ENCODE measurements around the gene PLCH1.

The PLCH1 gene

GRCh38 chr3:155778462-155778861 is 33.6 kb upstream of the PLCH1 start:
- no peak for DNase-seq (ENCODE audit: insufficient read length, low spot score)
- FAIRE-seq, result no peak
- TF ChIP-seq PAX5 (IDR thresholded peaks at IDR 0.05; ENCODE audit: insufficient read depth, low read length, severe bottlenecking) (no peak), POU2F2 (IDR thresholded peaks at IDR 0.05; ENCODE audit: low read depth, low read length) (no peak), POLR2A (IDR thresholded peaks at IDR 0.05; ENCODE audit: low read depth, low read length) (no peak), POLR2AphosphoS5 (IDR thresholded peaks at IDR 0.05; ENCODE audit: low read depth, low read length) (no peak), TAF1 (IDR thresholded peaks at IDR 0.05; ENCODE audit: low read depth, low read length) (no peak), SPI1 (IDR thresholded peaks at IDR 0.05; ENCODE audit: low read depth, low read length) (no peak)

- DNase-seq (ENCODE audit: insufficient read length, low spot score) (no peak), FAIRE-seq (no peak)
- no peak for TF ChIP-seq POU2F2 (IDR thresholded peaks at IDR 0.05; ENCODE audit: low read depth, low read length)
- no peak for TF ChIP-seq SPI1 (IDR thresholded peaks at IDR 0.05; ENCODE audit: low read depth, low read length)
- no peak for TF ChIP-seq POLR2A (IDR thresholded peaks at IDR 0.05; ENCODE audit: low read depth, low read length)
- no peak for TF ChIP-seq POLR2AphosphoS5 (IDR thresholded peaks at IDR 0.05; ENCODE audit: low read depth, low read length)
Measured at GRCh38 chr3:155772801-155773200, 27.9 kb upstream of the PLCH1 start.

DNA sequence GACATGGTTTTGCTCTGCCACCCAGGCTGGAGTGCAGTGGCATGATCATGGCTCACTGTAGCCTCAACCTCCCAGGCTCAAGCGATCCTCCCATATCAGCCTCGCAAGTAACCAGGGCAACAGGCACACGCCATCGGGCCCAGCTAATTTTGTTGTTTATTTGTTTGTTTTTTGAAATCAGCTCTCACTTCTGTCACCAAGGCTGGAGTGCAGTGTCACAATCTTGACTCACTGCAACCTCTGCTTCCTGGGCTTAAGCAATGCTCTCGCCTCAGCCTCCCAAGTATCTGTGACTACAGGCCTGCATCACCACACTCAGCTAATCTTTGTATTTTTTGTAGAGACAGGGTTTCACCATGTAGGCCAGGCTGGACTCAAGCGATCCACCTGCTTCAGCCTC is 26.3 kb upstream of the PLCH1 start:
- FAIRE-seq, result no peak
- no peak for TF ChIP-seq PAX5 (IDR thresholded peaks at IDR 0.05; ENCODE audit: insufficient read depth, low read length, severe bottlenecking)
- TF ChIP-seq POLR2AphosphoS5 (IDR thresholded peaks at IDR 0.05; ENCODE audit: low read depth, low read length), result no peak
- no peak for TF ChIP-seq POU2F2 (IDR thresholded peaks at IDR 0.05; ENCODE audit: low read depth, low read length)
- no peak for TF ChIP-seq TAF1 (IDR thresholded peaks at IDR 0.05; ENCODE audit: low read depth, low read length)
- TF ChIP-seq POLR2A (IDR thresholded peaks at IDR 0.05; ENCODE audit: low read depth, low read length), result no peak
- no peak for TF ChIP-seq SPI1 (IDR thresholded peaks at IDR 0.05; ENCODE audit: low read depth, low read length)
- no peak for DNase-seq (ENCODE audit: insufficient read length, low spot score)

DNA sequence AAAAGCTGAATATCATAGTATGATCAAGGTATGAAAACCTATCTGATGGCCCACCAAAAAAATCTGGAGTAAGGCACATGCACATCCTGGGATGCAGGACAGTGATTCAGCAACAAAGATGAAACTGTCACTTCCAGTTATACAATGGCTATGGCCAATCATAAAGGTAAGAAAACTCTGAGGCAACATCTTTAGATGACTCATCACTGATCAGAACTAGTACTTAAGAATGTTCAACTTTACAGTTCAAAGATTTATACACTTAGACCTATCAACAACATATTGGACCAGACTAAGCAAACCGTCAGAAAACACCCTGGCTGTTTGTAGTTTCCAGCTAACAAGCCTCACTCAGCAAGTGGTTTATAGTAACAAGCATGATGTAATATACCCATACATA is 21.3 kb upstream of the PLCH1 start:
- DNase-seq (ENCODE audit: insufficient read length, low spot score) (no peak), FAIRE-seq (no peak)
- TF ChIP-seq POLR2AphosphoS5 (IDR thresholded peaks at IDR 0.05; ENCODE audit: low read depth, low read length), result no peak
- no peak for TF ChIP-seq PAX5 (IDR thresholded peaks at IDR 0.05; ENCODE audit: insufficient read depth, low read length, severe bottlenecking)
- TF ChIP-seq POLR2A (IDR thresholded peaks at IDR 0.05; ENCODE audit: low read depth, low read length), result no peak
- TF ChIP-seq SPI1 (IDR thresholded peaks at IDR 0.05; ENCODE audit: low read depth, low read length), result no peak
- no peak for TF ChIP-seq POU2F2 (IDR thresholded peaks at IDR 0.05; ENCODE audit: low read depth, low read length)
- TF ChIP-seq TAF1 (IDR thresholded peaks at IDR 0.05; ENCODE audit: low read depth, low read length), result no peak

GRCh38 chr3:155763870-155764463 is 19.1 kb upstream of the PLCH1 start:
- no peak for FAIRE-seq
- peak; percentile 68 for TF ChIP-seq SPI1 (IDR thresholded peaks at IDR 0.05; ENCODE audit: low read depth, low read length)
- TF ChIP-seq TAF1 (IDR thresholded peaks at IDR 0.05; ENCODE audit: low read depth, low read length), result no peak
- TF ChIP-seq PAX5 (IDR thresholded peaks at IDR 0.05; ENCODE audit: insufficient read depth, low read length, severe bottlenecking), result no peak
- TF ChIP-seq POLR2A (IDR thresholded peaks at IDR 0.05; ENCODE audit: low read depth, low read length), result no peak
- no peak for DNase-seq (ENCODE audit: insufficient read length, low spot score)

DNA sequence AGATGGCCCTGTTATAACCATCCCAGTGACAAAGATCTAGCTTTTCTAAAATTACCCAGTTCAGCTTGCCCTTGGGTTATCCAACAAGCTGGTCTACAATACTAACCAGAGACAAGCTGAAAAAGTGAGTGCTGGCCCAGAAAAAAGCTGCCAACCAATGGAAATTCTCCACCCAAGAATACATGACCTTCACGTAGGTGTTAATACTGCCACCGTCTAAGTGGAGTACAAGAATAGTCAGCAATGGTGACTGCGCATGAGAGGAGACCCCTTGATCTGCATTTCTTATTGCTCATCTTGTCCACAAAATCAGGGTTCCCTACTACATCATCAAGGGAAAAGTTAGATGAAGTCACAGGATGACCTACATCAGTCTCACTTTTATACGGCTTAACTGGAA is 15.8 kb upstream of the PLCH1 start:
- FAIRE-seq (no peak), DNase-seq (ENCODE audit: insufficient read length, low spot score) (no peak)
- TF ChIP-seq POU2F2 (IDR thresholded peaks at IDR 0.05; ENCODE audit: low read depth, low read length), result no peak
- no peak for TF ChIP-seq POLR2A (IDR thresholded peaks at IDR 0.05; ENCODE audit: low read depth, low read length)
- no peak for TF ChIP-seq POLR2AphosphoS5 (IDR thresholded peaks at IDR 0.05; ENCODE audit: low read depth, low read length)
- no peak for TF ChIP-seq PAX5 (IDR thresholded peaks at IDR 0.05; ENCODE audit: insufficient read depth, low read length, severe bottlenecking)

DNA sequence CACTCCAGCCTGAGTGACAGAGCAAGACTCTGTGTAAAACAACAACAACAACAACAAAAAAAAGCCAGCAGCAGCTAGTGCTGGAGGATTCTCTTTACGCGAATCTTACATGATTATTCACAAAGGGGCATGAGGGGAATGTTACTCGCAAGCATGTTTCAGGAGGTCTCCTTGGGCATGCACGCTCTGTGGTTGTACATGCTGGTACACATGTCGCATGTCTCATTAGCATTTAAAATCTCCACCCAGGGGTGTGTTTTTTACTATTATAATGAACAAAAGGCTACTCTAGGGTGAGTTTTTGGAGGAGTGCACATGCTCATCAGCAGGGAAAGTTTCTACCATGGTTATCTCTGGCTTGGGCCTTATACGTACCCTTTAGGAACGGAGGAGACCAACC is 12.7 kb upstream of the PLCH1 start:
- no peak for DNase-seq (ENCODE audit: insufficient read length, low spot score)
- TF ChIP-seq PAX5 (IDR thresholded peaks at IDR 0.05; ENCODE audit: insufficient read depth, low read length, severe bottlenecking) (no peak), SPI1 (IDR thresholded peaks at IDR 0.05; ENCODE audit: low read depth, low read length) (no peak), POU2F2 (IDR thresholded peaks at IDR 0.05; ENCODE audit: low read depth, low read length) (no peak), POLR2AphosphoS5 (IDR thresholded peaks at IDR 0.05; ENCODE audit: low read depth, low read length) (no peak), POLR2A (IDR thresholded peaks at IDR 0.05; ENCODE audit: low read depth, low read length) (no peak), TAF1 (IDR thresholded peaks at IDR 0.05; ENCODE audit: low read depth, low read length) (no peak)
- FAIRE-seq, result no peak

- no peak for DNase-seq (ENCODE audit: insufficient read length, low spot score)
- no peak for FAIRE-seq
- TF ChIP-seq TAF1 (IDR thresholded peaks at IDR 0.05; ENCODE audit: low read depth, low read length) (no peak), POLR2AphosphoS5 (IDR thresholded peaks at IDR 0.05; ENCODE audit: low read depth, low read length) (no peak), SPI1 (IDR thresholded peaks at IDR 0.05; ENCODE audit: low read depth, low read length) (no peak), PAX5 (IDR thresholded peaks at IDR 0.05; ENCODE audit: insufficient read depth, low read length, severe bottlenecking) (no peak), POU2F2 (IDR thresholded peaks at IDR 0.05; ENCODE audit: low read depth, low read length) (no peak), POLR2A (IDR thresholded peaks at IDR 0.05; ENCODE audit: low read depth, low read length) (no peak)
Measured at GRCh38 chr3:155753038-155753639, 8.3 kb upstream of the PLCH1 start.

DNA sequence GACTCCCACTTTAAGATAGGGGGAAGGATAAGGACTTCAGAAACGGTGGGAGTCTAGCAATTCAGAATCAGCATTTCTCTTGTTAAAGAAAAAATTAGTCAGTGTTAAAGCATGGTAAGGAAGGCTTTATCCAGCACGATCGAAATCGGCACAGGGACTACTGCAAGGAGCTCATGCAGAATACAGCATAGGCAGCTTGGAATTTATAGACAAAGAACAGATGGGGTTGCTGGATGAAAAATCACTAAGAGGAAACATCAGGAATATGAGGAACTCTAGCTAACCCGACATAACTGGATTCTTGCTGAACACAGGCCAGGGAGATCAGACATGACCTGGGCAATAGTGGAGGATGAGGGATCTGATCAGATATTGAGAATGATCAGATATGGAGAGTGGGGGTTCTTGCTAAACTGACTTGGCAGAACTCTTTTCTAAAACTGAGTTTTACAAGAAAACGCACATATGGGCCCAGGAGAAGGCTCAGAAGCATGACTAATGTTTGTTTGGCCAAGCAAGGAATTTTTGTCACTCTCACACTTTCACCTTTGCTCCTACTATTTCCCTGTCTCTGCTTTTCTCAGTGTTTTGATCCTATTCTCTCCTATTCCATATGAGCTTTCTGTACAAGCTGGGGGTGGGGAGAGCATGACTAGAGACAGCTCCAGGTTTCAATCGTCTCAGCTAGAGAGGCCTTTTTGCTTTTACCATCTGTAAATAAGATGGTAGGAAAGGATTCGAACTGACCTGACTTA is 3.9 kb upstream of the PLCH1 start:
- no peak for TF ChIP-seq POLR2AphosphoS5 (IDR thresholded peaks at IDR 0.05; ENCODE audit: low read depth, low read length)
- TF ChIP-seq PAX5 (IDR thresholded peaks at IDR 0.05; ENCODE audit: insufficient read depth, low read length, severe bottlenecking), result no peak
- TF ChIP-seq POU2F2 (IDR thresholded peaks at IDR 0.05; ENCODE audit: low read depth, low read length), result no peak
- no peak for TF ChIP-seq TAF1 (IDR thresholded peaks at IDR 0.05; ENCODE audit: low read depth, low read length)
- no peak for TF ChIP-seq POLR2A (IDR thresholded peaks at IDR 0.05; ENCODE audit: low read depth, low read length)
- TF ChIP-seq SPI1 (IDR thresholded peaks at IDR 0.05; ENCODE audit: low read depth, low read length), result no peak
- DNase-seq (ENCODE audit: insufficient read length, low spot score) (no peak), FAIRE-seq (no peak)

Data from GM12891 (cell line).